Measurements from ENCODE around the gene ZBTB21.

DNA sequence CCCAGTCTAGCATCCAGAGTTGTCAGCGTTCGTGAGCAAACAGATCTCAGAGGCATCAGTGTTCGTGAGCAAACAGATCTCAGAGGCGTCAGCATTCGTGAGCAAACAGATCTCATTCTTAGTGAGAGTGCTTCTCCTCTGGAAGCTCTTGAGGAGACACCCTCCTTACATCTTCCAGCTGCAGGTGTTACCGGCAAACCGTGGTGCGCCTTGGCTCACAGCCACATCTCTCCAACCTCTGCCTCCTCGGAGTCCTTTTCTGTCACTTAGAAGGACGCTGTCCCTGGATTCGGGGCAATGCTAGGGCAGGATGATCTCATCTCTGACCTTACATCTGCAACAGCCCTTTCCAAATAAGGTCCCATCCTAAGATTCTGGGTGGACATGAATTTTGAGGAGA lies 46.3 kb upstream of the ZBTB21 start:
- TF ChIP-seq, protein P1, sequence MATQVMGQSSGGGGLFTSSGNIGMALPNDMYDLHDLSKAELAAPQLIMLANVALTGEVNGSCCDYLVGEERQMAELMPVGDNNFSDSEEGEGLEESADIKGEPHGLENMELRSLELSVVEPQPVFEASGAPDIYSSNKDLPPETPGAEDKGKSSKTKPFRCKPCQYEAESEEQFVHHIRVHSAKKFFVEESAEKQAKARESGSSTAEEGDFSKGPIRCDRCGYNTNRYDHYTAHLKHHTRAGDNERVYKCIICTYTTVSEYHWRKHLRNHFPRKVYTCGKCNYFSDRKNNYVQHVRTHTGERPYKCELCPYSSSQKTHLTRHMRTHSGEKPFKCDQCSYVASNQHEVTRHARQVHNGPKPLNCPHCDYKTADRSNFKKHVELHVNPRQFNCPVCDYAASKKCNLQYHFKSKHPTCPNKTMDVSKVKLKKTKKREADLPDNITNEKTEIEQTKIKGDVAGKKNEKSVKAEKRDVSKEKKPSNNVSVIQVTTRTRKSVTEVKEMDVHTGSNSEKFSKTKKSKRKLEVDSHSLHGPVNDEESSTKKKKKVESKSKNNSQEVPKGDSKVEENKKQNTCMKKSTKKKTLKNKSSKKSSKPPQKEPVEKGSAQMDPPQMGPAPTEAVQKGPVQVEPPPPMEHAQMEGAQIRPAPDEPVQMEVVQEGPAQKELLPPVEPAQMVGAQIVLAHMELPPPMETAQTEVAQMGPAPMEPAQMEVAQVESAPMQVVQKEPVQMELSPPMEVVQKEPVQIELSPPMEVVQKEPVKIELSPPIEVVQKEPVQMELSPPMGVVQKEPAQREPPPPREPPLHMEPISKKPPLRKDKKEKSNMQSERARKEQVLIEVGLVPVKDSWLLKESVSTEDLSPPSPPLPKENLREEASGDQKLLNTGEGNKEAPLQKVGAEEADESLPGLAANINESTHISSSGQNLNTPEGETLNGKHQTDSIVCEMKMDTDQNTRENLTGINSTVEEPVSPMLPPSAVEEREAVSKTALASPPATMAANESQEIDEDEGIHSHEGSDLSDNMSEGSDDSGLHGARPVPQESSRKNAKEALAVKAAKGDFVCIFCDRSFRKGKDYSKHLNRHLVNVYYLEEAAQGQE (IDR thresholded peaks at IDR 0.05; ENCODE audit: insufficient read depth in 1 of 2, low read depth in 2 of 2, low read length in 1 of 2), result no peak
- TF ChIP-seq, protein P2, sequence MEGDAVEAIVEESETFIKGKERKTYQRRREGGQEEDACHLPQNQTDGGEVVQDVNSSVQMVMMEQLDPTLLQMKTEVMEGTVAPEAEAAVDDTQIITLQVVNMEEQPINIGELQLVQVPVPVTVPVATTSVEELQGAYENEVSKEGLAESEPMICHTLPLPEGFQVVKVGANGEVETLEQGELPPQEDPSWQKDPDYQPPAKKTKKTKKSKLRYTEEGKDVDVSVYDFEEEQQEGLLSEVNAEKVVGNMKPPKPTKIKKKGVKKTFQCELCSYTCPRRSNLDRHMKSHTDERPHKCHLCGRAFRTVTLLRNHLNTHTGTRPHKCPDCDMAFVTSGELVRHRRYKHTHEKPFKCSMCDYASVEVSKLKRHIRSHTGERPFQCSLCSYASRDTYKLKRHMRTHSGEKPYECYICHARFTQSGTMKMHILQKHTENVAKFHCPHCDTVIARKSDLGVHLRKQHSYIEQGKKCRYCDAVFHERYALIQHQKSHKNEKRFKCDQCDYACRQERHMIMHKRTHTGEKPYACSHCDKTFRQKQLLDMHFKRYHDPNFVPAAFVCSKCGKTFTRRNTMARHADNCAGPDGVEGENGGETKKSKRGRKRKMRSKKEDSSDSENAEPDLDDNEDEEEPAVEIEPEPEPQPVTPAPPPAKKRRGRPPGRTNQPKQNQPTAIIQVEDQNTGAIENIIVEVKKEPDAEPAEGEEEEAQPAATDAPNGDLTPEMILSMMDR (IDR thresholded peaks at IDR 0.05), result no peak
- no peak for TF ChIP-seq POLR2AphosphoS5 (IDR thresholded peaks at IDR 0.05; ENCODE audit: low read depth, low read length)
